K562 (cell line): ENCODE measurements around the gene TMA7B. TPM values are rescaled to one million over a fixed set of nuclear protein-coding genes. Genes with fewer than 3 reads are reported as not detected.

ENCODE experiments used
- ATAC-seq: fragments of 200-7000 bp; cut with Tn5 transposase; 3 replicates; pipeline ENCODE4 v1.9.1; 2020; ENCODE audit warnings: moderate library complexity
- BruUV-seq: library from RNA; stranded (reverse); fragments of 400-500 nt; replicated peaks from 2 replicates; lab custom pipeline; 2021; lab: Mats Ljungman, UMichigan
- CTCF ChIA-PET: fragments of 300-600 bp; formaldehyde crosslinking; extraction: SDS; loops from one replicate; lab custom pipeline; 2021; ENCODE audit warnings: low intra/inter-chr PET ratio; lab: Yijun Ruan, JAX
- POLR2A ChIA-PET: fragments of 300-600, 350-650 bp; sonication (Branson Sonifier 250); formaldehyde crosslinking; extraction: SDS; loops from one replicate; lab custom pipeline; 2021; ENCODE audit warnings: antibody characterized with exemption, inconsistent platforms; lab: Yijun Ruan, JAX
- DNase-seq, 4 experiments: peaks; one replicate each; pipeline versions ENCODE4 v3.0.0 to v3.0.0-alpha.2; 2011 to 2018; ENCODE audit warnings: low spot score in 3 of 4, mixed read lengths in 3 of 4; ENCODE audit errors: extremely low read depth in 1 of 4
- FAIRE-seq: peaks from 2 replicates; lab custom pipeline; 2011; peaks lifted over from hg19 to GRCh38; lab: Jason Lieb, UNC
- H2AFZ ChIP-seq: 2 replicates; pipeline ENCODE4 v1.6.0; 2011; ENCODE audit warnings: low read depth, low read length, control low read depth, inconsistent platforms
- H3K27ac ChIP-seq: fragments of 200-600 bp; 3 replicates; pipeline ENCODE4 v1.8.0; 2011; ENCODE audit warnings: low read depth, mild to moderate bottlenecking, control low read depth, inconsistent platforms, low read length, moderate library complexity, mixed read lengths; ENCODE audit errors: extremely low read depth
- H3K27me3 ChIP-seq, 2 experiments: fragments of 300-600 bp in 1 of 2; 2 replicates in 1 of 2; 3 replicates in 1 of 2; pipeline versions ENCODE4 v1.6.0 to v1.8.0; 2011; ENCODE audit warnings: inconsistent platforms in 2 of 2, low read length in 2 of 2, mild to moderate bottlenecking in 1 of 2, mixed read lengths in 1 of 2, moderate library complexity in 1 of 2; ENCODE audit not compliant: control insufficient read depth in 2 of 2, insufficient read depth in 2 of 2
- H3K36me3 ChIP-seq: fragments of 300-600 bp; 3 replicates; pipeline ENCODE4 v1.8.0; 2011; ENCODE audit warnings: mild to moderate bottlenecking, low read length, inconsistent platforms; ENCODE audit not compliant: control insufficient read depth, insufficient read depth
- H3K4me1 ChIP-seq, 2 experiments: fragments of 200-600 bp in 1 of 2; replicated peaks in 1 of 2; 2 replicates in 1 of 2; 3 replicates in 1 of 2; pipeline versions ENCODE4 v1.5.1 to v1.8.0; 2011; ENCODE audit warnings: inconsistent platforms in 2 of 2, low read length in 2 of 2, mild to moderate bottlenecking in 1 of 2, mixed read lengths in 1 of 2, moderate library complexity in 1 of 2; ENCODE audit not compliant: control insufficient read depth in 2 of 2, insufficient read depth in 2 of 2
- H3K4me2 ChIP-seq: 2 replicates; pipeline ENCODE4 v1.6.1; 2011; ENCODE audit warnings: low read length, control low read depth, inconsistent platforms, mixed read lengths; ENCODE audit not compliant: insufficient read depth
- H3K4me3 ChIP-seq: fragments of 200-600 bp; sonication (generic), shearing (Covaris generic); 2 replicates; pipeline ENCODE4 v1.5.1; 2016; ENCODE audit warnings: control low read depth, inconsistent platforms
- H3K79me2 ChIP-seq: fragments of 200-600 bp; 3 replicates; pipeline ENCODE4 v1.8.0; 2011; ENCODE audit warnings: low read length, inconsistent platforms; ENCODE audit not compliant: control insufficient read depth, insufficient read depth
- H3K9ac ChIP-seq, 2 experiments: 2 replicates each; pipeline versions ENCODE4 v1.6.0 to v1.6.1; 2011; ENCODE audit warnings: low read depth in 2 of 2, low read length in 2 of 2, control low read depth in 1 of 2, inconsistent platforms in 1 of 2, mild to moderate bottlenecking in 1 of 2, mixed read lengths in 1 of 2; ENCODE audit not compliant: insufficient read depth in 1 of 2
- H3K9me1 ChIP-seq: one replicate; pipeline ENCODE4 v1.6.0; 2011; ENCODE audit warnings: inconsistent platforms, mild to moderate bottlenecking, low read length, moderate library complexity; ENCODE audit not compliant: control insufficient read depth, insufficient read depth
- H3K9me3 ChIP-seq: replicated peaks from 2 replicates; pipeline ENCODE4 v1.5.1; 2011; ENCODE audit warnings: low read depth, low read length, inconsistent platforms; ENCODE audit not compliant: control insufficient read depth, insufficient read depth
- H4K20me1 ChIP-seq: replicated peaks from 2 replicates; pipeline ENCODE4 v1.6.1; 2011; ENCODE audit warnings: low read length, inconsistent platforms, mixed read lengths; ENCODE audit not compliant: control insufficient read depth, insufficient read depth
- HINFP ChIP-seq: fragments of 450-650 bp; conservative IDR thresholded peaks from 2 replicates; pipeline ENCODE4 v1.6.1; 2016; ENCODE audit warnings: missing genetic modification characterization, low read depth, mild to moderate bottlenecking, control low read depth, missing compliant biosample characterization
- MCM2 ChIP-seq: fragments of 450-650 bp; IDR thresholded peaks from 2 replicates; pipeline ENCODE4 v1.6.1; 2017; ENCODE audit warnings: low read depth, mild to moderate bottlenecking
- POLR2AphosphoS2 ChIP-seq: IDR thresholded peaks from 2 replicates; pipeline ENCODE4 v1.6.1; 2012; ENCODE audit warnings: low read length, improper control_type of control experiment
- POLR2G ChIP-seq: fragments of 200-400 bp; formaldehyde crosslinking; IDR thresholded peaks from 2 replicates; pipeline ENCODE4 v1.6.1; 2017; ENCODE audit warnings: low read depth, mild to moderate bottlenecking, antibody characterized with exemption, low read length, moderate library complexity
- RBFOX2 ChIP-seq: fragments of 200-400 bp; formaldehyde crosslinking; IDR thresholded peaks from 2 replicates; pipeline ENCODE4 v1.6.1; 2017; ENCODE audit warnings: low read depth, mild to moderate bottlenecking, low read length, moderate library complexity
- RBM22 ChIP-seq: fragments of 200-400 bp; formaldehyde crosslinking; IDR thresholded peaks from 2 replicates; pipeline ENCODE4 v1.6.1; 2018; ENCODE audit warnings: low read length, low read depth; ENCODE audit not compliant: poor library complexity, severe bottlenecking
- RFX1 ChIP-seq: fragments of 450-650 bp; IDR thresholded peaks from 2 replicates; pipeline ENCODE4 v1.6.1; 2016; ENCODE audit warnings: mild to moderate bottlenecking, moderate library complexity
- SETDB1 ChIP-seq: IDR thresholded peaks from one replicate; pipeline ENCODE4 v1.6.1; 2012; ENCODE audit warnings: low read length, control low read depth, inconsistent platforms
- STAG1 ChIP-seq: sonication (generic); formaldehyde crosslinking; IDR thresholded peaks from 2 replicates; pipeline ENCODE4 v1.5.0; 2020; ENCODE audit warnings: missing genetic modification reagents, borderline replicate concordance
- SUPT5H ChIP-seq: fragments of 450-650 bp; IDR thresholded peaks from 2 replicates; pipeline ENCODE4 v1.6.1; 2016
- WGBS: fragments of 100-300 bp; shearing (Covaris generic); methylation state at CpG from one replicate; pipeline ENCODE4 v1.1.6; 2016; ENCODE audit warnings: low coverage, mixed read lengths; ENCODE audit not compliant: insufficient coverage; ENCODE audit errors: missing lambda C conversion rate; 5-methylcytosine and 5-hydroxymethylcytosine counted together
- in situ Hi-C: fragments of 300-500 bp; cut with MboI; formaldehyde crosslinking; loops from 4 replicates; pipeline ENCODE4 v1.15.0; 2018; ENCODE audit warnings: inconsistent platforms, mixed read lengths
- intact Hi-C: fragments of 100-400 bp; cut with micrococcal nuclease; formaldehyde crosslinking; loops from 2 replicates; pipeline ENCODE4 v1.14.2; 2022
- polyA plus RNA-seq, 8 experiments: library from polyadenylated mRNA; depleted of rRNA in 4 of 8; stranded (reverse) in 5 of 8; unstranded in 3 of 8; fragments of >200 nt; fragmentation: Nextera tagmentation in 2 of 8; fragmentation: Illumina TruSeq in 1 of 8; extraction: Ambion mirVana in 2 of 8; extraction: Trizol in 1 of 8; gene quantifications; 2 replicates each; pipeline versions ENCODE4 v1.2.1 to v1.2.3, GENCODE V29; 2011 to 2014; ENCODE audit warnings: inconsistent platforms in 1 of 8, missing spikeins in 1 of 8
- total RNA-seq, 7 experiments: library from RNA; depleted of rRNA in 6 of 7; stranded (reverse); fragments of >200 nt in 6 of 7; fragmentation: Illumina TruSeq in 2 of 7; extraction: Trizol in 2 of 7; gene quantifications; 2 replicates each; pipeline versions ENCODE4 v1.2.1 to v1.2.3, GENCODE V29; 2011 to 2021; ENCODE audit warnings: low replicate concordance in 1 of 7

TMA7B gene
- total and polyA plus RNA-seq, 9 of the 15 experiments (the other 6 are each of a cell fraction or from before 2014, with no cell fraction given) = 5.6 to 14.2 (median 11.8) TPM

DNA sequence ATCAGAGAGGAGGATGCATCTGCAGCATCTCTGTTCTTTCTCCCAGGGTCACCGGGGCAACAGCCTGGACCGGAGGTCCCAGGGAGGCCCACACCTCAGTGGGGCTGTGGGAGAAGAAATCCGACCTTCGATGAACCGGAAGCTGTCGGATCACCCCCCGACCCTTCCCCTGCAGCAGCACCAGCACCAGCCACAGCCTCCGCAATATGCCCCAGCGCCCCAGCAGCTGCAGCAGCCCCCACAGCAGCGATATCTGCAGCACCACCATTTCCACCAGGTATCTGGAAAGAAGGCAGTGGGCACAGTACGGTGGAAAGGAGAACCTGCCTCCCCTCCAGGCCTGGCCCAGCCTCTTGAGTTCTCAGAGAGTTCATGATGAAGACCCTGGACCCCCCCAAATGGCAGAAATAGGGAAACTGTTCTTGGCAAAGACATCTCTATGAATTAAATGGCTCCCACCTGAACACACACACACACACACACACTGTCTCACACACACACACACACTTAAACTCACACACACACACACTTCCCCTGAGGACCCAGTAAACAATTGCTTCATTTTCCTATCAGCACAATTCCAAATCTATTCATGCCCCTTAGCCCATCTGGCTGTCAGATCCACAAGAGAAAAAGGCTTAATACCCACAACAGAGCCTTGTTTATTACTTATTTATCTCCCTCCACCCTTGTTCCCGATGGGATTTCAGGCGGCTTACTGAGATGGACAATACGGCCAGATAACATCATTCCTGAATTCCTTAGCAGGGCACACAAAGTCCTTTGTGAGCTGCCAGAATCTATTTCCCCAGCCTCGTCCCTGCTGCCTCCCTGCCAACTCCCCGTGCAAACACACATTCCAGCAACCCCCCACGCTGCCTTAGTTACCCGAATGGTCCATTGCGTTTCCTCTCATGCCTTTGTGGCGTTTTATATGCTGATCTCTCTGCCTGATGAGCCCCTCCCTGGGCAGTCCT lies 8.1 kb downstream of the TMA7B start:
- BruUV-seq = no TSS peak
- Histone ChIP-seq H3K36me3 (peaks cover 96% of the 10 kb centered on the region), H2AFZ (no peak overlapping the region), H3K27me3 (no peaks in the 10 kb centered on the region), H3K9ac (peak overlapping the region in 1 of 2 experiments; percentile 19; a peak in 1 of 4 replicates), H4K20me1 (no peaks in the 10 kb centered on the region), H3K27ac (no peak overlapping the region), H3K79me2 (0 out of 3 replicates have a peak, but pooled peaks cover 2% of the 10 kb centered on the region), H3K4me3 (no peak overlapping the region), H3K9me1 (no peaks in the 10 kb centered on the region), H3K4me2 (no peak overlapping the region), H3K4me1 (peaks cover 12 to 31% of the 10 kb centered on the region in 2 experiments), H3K9me3 (no peaks in the 10 kb centered on the region)
- TF ChIP-seq POLR2G (peak; percentile 64), MCM2 (no peak), STAG1 (no peak), POLR2AphosphoS2 (peak; percentile 79; the same call in 1 of the 2 replicates), HINFP (no peak), SETDB1 (no peak), SUPT5H (peak; percentile 36; the same call in 1 of the 2 replicates), RFX1 (0 out of 2 replicates have a peak, but pooled peaks have one; percentile 6), RBM22 (peak; percentile 48), RBFOX2 (peak; percentile 52)
- ChIA-PET CTCF (no interaction called here), POLR2A (interaction anchor here (0.6 to 1.4 kb wide), 7 partner anchors 8 to 1784 kb away, joined by 3 to 4 read pairs (median 3); no protein-coding TSS in a partner anchor)
- 95% methylated on average over 10 of the region's 20 CpGs for WGBS
- intact Hi-C loops (no loop called here), in situ Hi-C loops (no loop called here)
- ATAC-seq = no peak
- DNase-seq = no peak
- FAIRE-seq = no peak
